ENCODE results near the gene HYAL1.
A peak's percentile ranks its signal among the peaks of the same experiment; 100 is the strongest.
"Not testable (repeated sequence)": the region's sequence is repeated elsewhere in the genome, so short reads cannot be mapped to it uniquely, and the experiment has no call there.

Gene HYAL1

GRCh38 chr3:50292159-50293078 is 11.0 kb downstream of the HYAL1 start, which contains the start of gene IFRD2:
IFRD2 (minus strand) TSS chr3:50292429; CDS start chr3:50292274, 155 bp downstream.
- H3K4me3 ChIP-seq (ENCODE audit: low read length), result peak within 1 kb of the TSS; percentile 91
- peak; percentile 97 for DNase-seq (ENCODE audit: low read depth)
- peak; percentile 4; the same call in 1 of the 2 replicates for TF ChIP-seq CTCF (conservative IDR thresholded peaks at IDR 0.05; ENCODE audit: low read length)

GRCh38 chr3:50290161-50290641 is 13.2 kb downstream of the HYAL1 start:
- no peak for TF ChIP-seq CTCF (conservative IDR thresholded peaks at IDR 0.05; ENCODE audit: low read length)
- DNase-seq (ENCODE audit: low read depth), result no peak
- H3K4me3 ChIP-seq (ENCODE audit: low read length), result no peak overlapping the region

- no peak for TF ChIP-seq CTCF (conservative IDR thresholded peaks at IDR 0.05; ENCODE audit: low read length)
- DNase-seq (ENCODE audit: low read depth), result no peak
- H3K4me3 ChIP-seq (ENCODE audit: low read length), result no peak overlapping the region
Observed at GRCh38 chr3:50289130-50289529, 14.2 kb downstream of the HYAL1 start.

GRCh38 chr3:50288387-50289007 is 14.9 kb downstream of the HYAL1 start:
- DNase-seq (ENCODE audit: low read depth), result no peak
- no peak for TF ChIP-seq CTCF (conservative IDR thresholded peaks at IDR 0.05; ENCODE audit: low read length)
- no peak overlapping the region for H3K4me3 ChIP-seq (ENCODE audit: low read length)

GRCh38 chr3:50287262-50287661 is 16.1 kb downstream of the HYAL1 start:
- no peak overlapping the region for H3K4me3 ChIP-seq (ENCODE audit: low read length)
- TF ChIP-seq CTCF (conservative IDR thresholded peaks at IDR 0.05; ENCODE audit: low read length), result no peak
- DNase-seq (ENCODE audit: low read depth), result no peak

- no peak overlapping the region for H3K4me3 ChIP-seq (ENCODE audit: low read length)
- TF ChIP-seq CTCF (conservative IDR thresholded peaks at IDR 0.05; ENCODE audit: low read length), result no peak
- DNase-seq (ENCODE audit: low read depth), result no peak
Observed at GRCh38 chr3:50286322-50287227, 16.8 kb downstream of the HYAL1 start.

GRCh38 chr3:50284121-50284520 is 19.3 kb downstream of the HYAL1 start:
- H3K4me3 ChIP-seq (ENCODE audit: low read length); DNase-seq (ENCODE audit: low read depth): not testable (repeated sequence)

Data from AG10803 (cell line).